Suprapubic skin (tissue), 3 donors: ENCODE measurements around the gene RUNX3.

Experiments
- CTCF ChIP-seq, 2 donors: fragments of 200-600 bp in 1 of 2; fragments of 450-650 bp in 1 of 2; sonication (generic) in 1 of 2; IDR thresholded peaks; one replicate each; pipeline ENCODE4 v1.5.1; 2016 to 2019; ENCODE audit warnings: antibody characterized with exemption in 2 of 2, mild to moderate bottlenecking in 1 of 2, moderate library complexity in 1 of 2
- POLR2A ChIP-seq, 2 donors: fragments of 450-650 bp; IDR thresholded peaks; one replicate each; pipeline ENCODE4 v1.6.1; 2017; ENCODE audit warnings: antibody characterized with exemption in 2 of 2, mild to moderate bottlenecking in 2 of 2, moderate library complexity in 2 of 2

GRCh38 chr1:24908591-24909259 lies 21.4 kb downstream of the RUNX3 start:
- TF ChIP-seq CTCF (IDR thresholded peaks at IDR 0.05) (no peak), POLR2A (IDR thresholded peaks at IDR 0.05) (no peak)
